BJ (cell line): ENCODE measurements around the gene SLC6A3. TPM values are rescaled to one million over a fixed set of nuclear protein-coding genes. Genes with fewer than 3 reads are reported as not detected.

Experiments used
- CTCF ChIA-PET: fragments of 350-600 bp; formaldehyde crosslinking; extraction: SDS; loops from one replicate; lab custom pipeline; 2021; ENCODE audit warnings: antibody characterized with exemption, inconsistent platforms; lab: Yijun Ruan, JAX
- POLR2A ChIA-PET: fragments of 300-600 bp; sonication (Branson Sonifier 250); formaldehyde crosslinking; extraction: SDS; loops from one replicate; lab custom pipeline; 2021; ENCODE audit warnings: antibody characterized with exemption; lab: Charles Lee
- DNase-seq: peaks from one replicate; pipeline ENCODE4 v3.0.0-alpha.2; 2011; ENCODE audit warnings: low read depth
- H3K27me3 ChIP-seq: 2 replicates; pipeline ENCODE4 v1.6.0; 2011; ENCODE audit warnings: low read length; ENCODE audit not compliant: control insufficient read depth, insufficient read depth
- H3K36me3 ChIP-seq: 2 replicates; pipeline ENCODE4 v1.5.1; 2011; ENCODE audit warnings: low read length; ENCODE audit not compliant: control insufficient read depth, insufficient read depth
- H3K4me3 ChIP-seq: 2 replicates; pipeline ENCODE4 v1.5.1; 2011; ENCODE audit warnings: low read depth, mild to moderate bottlenecking, control low read depth, low read length
- CTCF ChIP-seq: IDR thresholded peaks from 2 replicates; pipeline ENCODE4 v1.5.1; 2011; ENCODE audit warnings: low read depth, mild to moderate bottlenecking, control low read depth, inconsistent platforms, low read length, moderate library complexity; ENCODE audit not compliant: insufficient read depth
- polyA plus RNA-seq: library from polyadenylated mRNA; depleted of rRNA; stranded (reverse); fragments of >200 nt; gene quantifications from 2 replicates; pipeline ENCODE4 v1.2.3, GENCODE V29; 2011

Gene SLC6A3
- polyA plus RNA-seq, 1 experiment = not detected

GRCh38 chr5:1402611-1403255 lies 42.5 kb downstream of the SLC6A3 start:
- POLR2A ChIA-PET = no interaction called here
- H3K27me3 ChIP-seq = 0 out of 2 replicates have a peak, but pooled peaks cover 5% of the 10 kb centered on the region

GRCh38 chr5:1401536-1402138 lies 43.6 kb downstream of the SLC6A3 start:
- TF ChIP-seq CTCF = no peak
- ChIA-PET POLR2A (no interaction called here), CTCF (interaction anchor here (0.5 to 0.7 kb wide), 2 partner anchors 114 to 182 kb away, joined by 3 read pairs; no protein-coding TSS in a partner anchor)
- H3K27me3 ChIP-seq = 0 out of 2 replicates have a peak, but pooled peaks cover 5% of the 10 kb centered on the region
- no peaks in the 10 kb centered on the region for H3K36me3 ChIP-seq
- no peak overlapping the region for H3K4me3 ChIP-seq
- DNase-seq = no peak

More at GRCh38 chr5:1402611-1403255, 42.5 kb downstream of the SLC6A3 start:
- TF ChIP-seq CTCF = no peak
- CTCF ChIA-PET = no interaction called here
- DNase-seq = no peak
- H3K36me3 ChIP-seq = no peaks in the 10 kb centered on the region
- H3K4me3 ChIP-seq = no peak overlapping the region

GRCh38 chr5:1400936-1401335 lies 44.3 kb downstream of the SLC6A3 start:
- DNase-seq = no peak
- POLR2A ChIA-PET = no interaction called here
- Histone ChIP-seq H3K36me3 (no peaks in the 10 kb centered on the region), H3K4me3 (no peak overlapping the region), H3K27me3 (0 out of 2 replicates have a peak, but pooled peaks cover 5% of the 10 kb centered on the region)
- CTCF ChIA-PET = no interaction called here
- TF ChIP-seq CTCF = no peak

GRCh38 chr5:1400211-1400855 lies 44.9 kb downstream of the SLC6A3 start:
- DNase-seq = no peak
- POLR2A ChIA-PET = no interaction called here
- no peaks in the 10 kb centered on the region for H3K36me3 ChIP-seq
- no peak for TF ChIP-seq CTCF
- H3K27me3 ChIP-seq = peaks cover 5% of the 10 kb centered on the region; the same call in 1 of the 2 replicates
- CTCF ChIA-PET = no interaction called here
- no peak overlapping the region for H3K4me3 ChIP-seq

GRCh38 chr5:1399737-1400136 lies 45.5 kb downstream of the SLC6A3 start:
- Histone ChIP-seq H3K36me3 (no peaks in the 10 kb centered on the region), H3K27me3 (peaks cover 5% of the 10 kb centered on the region; the same call in 1 of the 2 replicates), H3K4me3 (no peak overlapping the region)
- DNase-seq = no peak
- ChIA-PET POLR2A (no interaction called here), CTCF (no interaction called here)
- no peak for TF ChIP-seq CTCF
